GM10266 (cell line): ENCODE measurements around the gene RAI1.

ENCODE experiments used
- DNase-seq: peaks from one replicate; pipeline ENCODE4 v3.0.0; 2012; ENCODE audit errors: extremely low spot score
- TF ChIP-seq, protein P1 (sequence below): IDR thresholded peaks from 2 replicates; pipeline ENCODE4 v1.5.1; 2012; ENCODE audit warnings: mild to moderate bottlenecking, low read depth; ENCODE audit not compliant: control insufficient read depth, insufficient read depth; ENCODE audit errors: missing control alignments

RAI1 gene

DNA sequence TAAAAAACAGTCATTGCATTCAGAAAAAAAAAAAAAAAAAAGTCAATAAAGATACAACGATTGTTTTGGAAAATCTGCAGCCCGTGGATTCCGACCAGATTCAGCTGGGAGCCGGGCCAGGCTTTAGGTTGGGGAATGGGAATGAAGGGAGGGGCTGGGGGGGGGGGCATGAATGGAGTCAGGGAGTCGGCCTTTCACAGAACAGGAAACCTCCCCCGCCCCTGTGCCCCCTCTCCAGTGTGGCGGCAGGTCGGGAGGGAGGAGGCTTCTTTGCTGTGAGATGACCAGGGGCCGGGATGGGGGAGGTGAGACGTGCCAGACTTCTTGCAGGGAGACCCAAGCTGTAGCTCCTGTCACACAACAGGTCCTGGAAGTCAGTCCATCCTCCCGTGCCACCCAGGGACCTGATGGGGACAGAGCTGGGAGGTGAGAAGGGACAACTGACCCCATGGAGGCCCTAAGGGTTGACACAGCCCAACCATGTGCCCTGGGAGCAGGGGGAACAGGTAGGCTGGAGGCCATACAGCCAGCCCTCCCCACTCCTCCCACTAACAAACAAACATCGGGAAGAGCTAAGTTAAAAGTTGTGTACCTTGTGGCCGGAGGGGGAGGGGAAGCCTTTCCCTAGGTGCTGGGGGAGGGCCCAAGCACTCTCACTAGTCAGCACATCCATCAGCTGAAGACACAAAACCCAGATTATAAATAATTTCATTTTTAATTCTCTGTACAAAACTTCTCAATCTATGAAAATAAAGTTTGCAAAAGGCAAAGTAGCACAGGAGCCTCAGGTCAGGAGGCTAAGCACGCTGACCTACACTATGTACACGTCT lies 130.3 kb downstream of the RAI1 start:
- TF ChIP-seq, protein P1, sequence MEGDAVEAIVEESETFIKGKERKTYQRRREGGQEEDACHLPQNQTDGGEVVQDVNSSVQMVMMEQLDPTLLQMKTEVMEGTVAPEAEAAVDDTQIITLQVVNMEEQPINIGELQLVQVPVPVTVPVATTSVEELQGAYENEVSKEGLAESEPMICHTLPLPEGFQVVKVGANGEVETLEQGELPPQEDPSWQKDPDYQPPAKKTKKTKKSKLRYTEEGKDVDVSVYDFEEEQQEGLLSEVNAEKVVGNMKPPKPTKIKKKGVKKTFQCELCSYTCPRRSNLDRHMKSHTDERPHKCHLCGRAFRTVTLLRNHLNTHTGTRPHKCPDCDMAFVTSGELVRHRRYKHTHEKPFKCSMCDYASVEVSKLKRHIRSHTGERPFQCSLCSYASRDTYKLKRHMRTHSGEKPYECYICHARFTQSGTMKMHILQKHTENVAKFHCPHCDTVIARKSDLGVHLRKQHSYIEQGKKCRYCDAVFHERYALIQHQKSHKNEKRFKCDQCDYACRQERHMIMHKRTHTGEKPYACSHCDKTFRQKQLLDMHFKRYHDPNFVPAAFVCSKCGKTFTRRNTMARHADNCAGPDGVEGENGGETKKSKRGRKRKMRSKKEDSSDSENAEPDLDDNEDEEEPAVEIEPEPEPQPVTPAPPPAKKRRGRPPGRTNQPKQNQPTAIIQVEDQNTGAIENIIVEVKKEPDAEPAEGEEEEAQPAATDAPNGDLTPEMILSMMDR: no peak
- DNase-seq: peak; percentile 57

DNA sequence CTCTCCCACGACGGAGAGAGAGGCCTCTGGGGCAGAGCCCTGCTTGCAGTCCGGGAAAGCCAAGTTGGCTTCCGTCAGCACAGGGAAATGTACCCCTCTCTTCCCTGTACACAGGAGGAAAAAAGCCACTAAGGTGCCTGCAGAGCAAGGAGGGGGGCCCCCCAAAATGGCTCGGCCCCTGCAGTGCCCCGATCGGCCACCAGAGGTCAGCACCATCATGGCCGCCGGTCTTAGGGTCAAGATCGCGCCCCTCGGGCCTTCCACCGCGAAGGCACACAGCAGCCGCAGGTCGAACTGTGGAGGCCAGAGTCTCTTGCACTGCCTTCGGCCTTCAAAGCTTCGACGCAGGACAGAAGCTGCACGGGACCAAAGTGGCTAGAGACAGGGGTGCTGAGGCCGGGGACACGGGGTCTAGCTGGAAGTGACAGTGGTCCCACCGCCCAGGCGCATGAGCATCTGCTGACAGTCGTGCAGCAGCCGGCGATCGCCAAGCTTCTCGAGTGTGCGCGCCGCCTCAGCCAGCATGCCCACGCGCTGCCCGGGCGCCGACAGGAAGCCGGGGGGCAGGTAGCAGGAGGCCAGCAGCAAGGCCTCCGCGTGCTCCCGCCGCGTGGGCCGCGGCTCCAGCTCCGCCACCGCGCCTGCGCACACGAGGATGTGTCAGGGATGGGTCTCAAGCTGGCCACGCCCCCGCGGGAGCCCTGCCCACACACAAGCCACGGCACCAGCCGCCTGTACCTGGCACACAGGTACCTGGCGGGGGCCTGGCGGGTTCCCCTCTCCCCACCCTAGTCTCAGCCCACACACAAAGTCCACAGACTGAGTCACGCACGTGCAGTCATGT lies 131.2 kb downstream of the RAI1 start:
- DNase-seq: peak; percentile 94
- TF ChIP-seq, protein P1: peak; percentile 97

DNA sequence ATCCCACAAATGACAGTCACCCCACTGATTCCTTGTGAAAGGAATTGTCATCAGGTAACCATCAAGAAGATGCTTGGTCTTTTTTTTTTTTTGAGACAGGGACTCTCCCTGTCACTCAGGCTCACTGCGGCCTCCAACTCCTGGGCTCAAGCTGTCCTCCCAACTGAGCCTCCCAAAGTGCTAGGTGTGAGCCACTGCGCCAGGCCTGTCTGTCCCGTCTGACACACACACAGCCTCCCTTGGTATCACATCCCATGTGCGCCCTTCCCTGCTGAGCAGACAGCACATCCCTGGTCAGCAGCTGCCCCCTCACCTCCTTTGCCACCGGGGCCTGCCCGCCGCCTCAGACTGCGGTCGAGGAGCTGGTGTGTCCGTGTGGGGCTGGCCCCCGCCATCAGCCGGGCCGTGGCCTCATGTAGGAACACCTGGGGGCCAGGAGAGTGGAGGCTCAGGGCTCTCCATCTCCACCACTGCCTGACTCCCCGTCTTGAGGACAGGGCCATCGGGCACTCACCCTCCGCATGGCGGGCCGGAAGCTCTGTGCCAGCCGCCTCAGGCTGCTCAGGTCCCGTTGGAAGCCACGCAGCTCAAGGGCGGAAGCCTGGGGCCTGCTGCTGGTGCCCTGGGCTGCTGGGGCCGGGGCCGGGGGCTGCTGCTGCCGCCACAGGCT lies 131.9 kb downstream of the RAI1 start:
- no peak for DNase-seq
- TF ChIP-seq, protein P1: no peak

DNA sequence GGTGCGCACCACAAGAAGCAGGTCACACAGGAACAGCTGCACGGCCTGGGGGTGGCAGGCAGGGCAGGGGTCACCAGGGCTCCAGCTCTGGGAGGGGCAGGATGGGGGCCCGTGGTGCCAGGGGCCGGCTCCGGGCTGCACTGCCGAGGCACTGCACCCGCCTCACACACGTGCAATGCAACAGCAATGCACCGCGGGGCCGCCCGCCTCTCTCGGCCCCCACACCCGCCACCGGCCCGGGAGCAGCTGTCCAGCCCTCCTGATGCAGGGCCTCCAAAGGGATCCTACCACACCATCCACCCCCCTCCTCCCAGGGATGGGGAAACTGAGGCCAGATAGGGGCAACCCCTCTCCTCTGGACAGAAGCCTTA lies 132.5 kb downstream of the RAI1 start:
- DNase-seq: no peak
- TF ChIP-seq, protein P1: no peak

DNA sequence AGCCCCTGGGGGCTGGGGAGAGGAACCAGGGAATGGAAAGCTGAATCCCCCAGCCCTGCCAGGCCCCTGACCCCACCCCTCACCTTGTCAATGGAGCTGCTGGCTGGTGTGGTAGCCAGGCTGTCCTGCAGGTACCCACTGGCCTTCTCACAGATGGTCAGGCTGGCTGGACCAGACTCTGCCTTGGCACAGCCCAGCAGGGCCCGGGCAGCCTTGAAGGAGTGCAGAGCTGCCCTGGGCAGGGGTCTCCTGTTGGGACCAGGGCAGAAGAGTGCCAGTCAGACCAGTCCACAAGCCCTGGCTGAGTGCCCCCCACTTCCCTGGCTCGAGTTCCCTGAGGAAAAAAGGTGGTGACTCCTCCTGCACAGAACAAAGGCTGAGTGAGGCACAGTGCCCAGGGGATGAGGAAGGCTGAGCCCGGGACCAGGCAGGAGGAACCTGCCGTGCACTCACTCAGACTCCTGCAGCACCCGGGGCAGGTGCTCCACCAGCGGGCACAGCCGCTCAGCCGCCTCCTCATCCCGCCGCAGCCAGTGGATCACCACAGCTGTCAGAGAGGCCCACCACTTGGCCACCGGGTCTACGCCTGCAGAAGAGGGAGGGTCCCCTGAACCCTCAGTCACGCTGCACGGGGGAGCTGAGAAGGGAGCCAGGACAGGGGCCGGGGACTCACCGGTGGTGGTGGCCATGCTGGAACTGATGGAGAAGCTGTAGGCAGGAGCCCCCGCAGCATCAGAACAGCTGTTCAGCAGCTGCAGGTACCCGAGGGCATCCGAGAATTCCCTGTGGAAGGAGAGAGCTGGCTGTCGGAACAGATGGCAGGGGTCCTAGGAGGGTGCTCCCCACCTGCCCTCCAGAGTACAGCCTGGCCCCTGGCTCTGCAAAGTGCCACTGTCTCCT lies 133.2 kb downstream of the RAI1 start:
- TF ChIP-seq, protein P1: no peak
- DNase-seq: no peak

DNA sequence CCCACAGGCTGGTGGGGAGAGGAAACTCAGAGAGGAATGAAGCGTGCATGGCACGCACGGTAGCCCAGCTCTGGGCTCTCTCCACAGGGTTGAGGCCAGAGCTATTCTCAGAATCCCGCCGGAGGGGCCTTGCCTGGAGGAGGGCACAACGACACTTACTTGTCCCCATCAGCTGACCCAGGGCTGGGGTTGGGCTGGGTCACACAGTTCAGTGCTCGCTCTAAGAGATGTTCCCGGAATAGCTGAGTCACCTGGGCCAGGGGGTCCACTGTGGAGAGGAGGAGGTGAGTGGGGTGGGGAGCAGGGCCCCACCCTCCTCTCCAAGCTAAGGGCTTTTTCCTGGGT lies 133.8 kb downstream of the RAI1 start:
- TF ChIP-seq, protein P1: no peak
- no peak for DNase-seq
